ENCODE measurements around the gene MEN1.

Gene MEN1

GRCh38 chr11:64845129-64845775 lies 34.9 kb upstream of the MEN1 start:
- no peak for DNase-seq

DNA sequence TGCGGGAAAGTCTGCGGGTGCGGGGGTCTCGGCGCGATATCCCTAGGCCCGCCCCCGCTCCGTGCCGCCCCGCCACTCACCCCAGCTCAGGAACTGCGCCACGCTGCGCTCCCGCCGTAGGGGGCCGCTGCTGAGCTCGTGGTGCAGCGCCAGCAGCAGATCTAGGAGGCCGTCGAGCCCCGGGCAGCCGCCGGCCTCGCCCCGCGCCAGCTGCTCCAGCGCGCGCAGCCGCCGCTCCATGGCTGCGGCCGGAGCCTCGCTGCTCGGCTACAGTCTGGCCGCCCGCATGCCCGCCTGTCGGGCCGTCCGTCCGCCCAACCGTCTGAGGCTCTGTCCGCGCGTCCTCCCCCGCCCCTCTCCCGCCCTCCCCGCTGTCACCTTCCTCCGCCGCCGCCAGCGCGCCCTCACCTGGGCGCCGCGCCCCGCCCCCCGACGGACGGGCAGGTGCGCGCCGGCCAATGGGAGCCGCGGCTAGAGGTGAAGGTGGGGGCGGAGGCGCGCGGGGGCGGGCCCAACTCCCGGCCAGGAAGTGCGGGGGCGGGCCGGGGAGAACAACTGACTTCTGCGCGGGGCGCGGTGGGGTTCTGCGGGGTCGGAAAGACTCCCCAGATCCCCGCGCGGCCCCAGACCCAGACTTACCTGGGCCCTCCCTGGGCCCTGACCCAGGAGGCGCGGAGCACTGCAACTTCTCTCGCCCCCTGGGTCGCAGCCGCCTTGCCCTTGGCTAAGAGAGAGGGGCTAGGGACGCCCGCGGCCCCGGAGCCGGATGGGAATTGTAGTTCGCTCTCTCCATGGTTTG lies 34.2 kb upstream of the MEN1 start, which contains the start of gene CDC42BPG:
Gene CDC42BPG, minus strand, starts transcription at position 324 of the 799 bp plus-strand sequence. Its CDS starts 84 bp downstream, at position 240.
- peak; percentile 55 to 79 (median 73) for DNase-seq

DNA sequence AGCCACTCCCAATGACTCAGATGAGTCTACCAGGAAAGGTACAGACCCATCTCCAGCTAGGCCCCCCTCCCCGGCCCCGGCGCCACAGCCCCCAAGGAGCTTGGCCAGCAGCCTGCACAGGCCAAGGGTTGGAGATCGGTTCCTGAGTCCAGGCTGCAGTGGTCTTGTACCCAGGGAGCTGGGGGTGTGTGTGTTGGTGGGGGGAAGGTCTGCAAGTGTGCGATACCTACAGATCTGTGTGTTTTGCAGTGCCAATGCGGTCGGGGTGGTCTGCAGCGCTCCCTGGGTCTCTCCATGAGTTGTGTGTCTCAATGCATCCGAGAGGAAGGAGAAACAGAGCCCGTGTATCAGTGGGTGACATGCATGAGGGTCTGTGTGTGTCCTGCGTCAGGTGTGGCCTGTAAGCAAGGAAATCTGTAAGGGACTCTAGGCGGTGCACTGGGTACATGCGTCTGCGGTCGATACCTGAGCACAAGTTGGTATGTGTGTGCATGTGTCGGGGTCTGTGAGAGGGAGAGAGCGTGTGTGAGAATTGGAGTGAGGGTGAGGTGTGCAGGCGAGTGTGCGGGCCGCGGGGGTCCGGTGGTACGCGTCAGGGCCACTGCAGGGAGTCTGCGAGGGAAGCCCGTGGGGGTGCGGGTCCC lies 33.5 kb upstream of the MEN1 start:
- DNase-seq = no peak

- DNase-seq = no peak
Measured at GRCh38 chr11:64842851-64843685, 32.7 kb upstream of the MEN1 start.

- DNase-seq = no peak
Measured at GRCh38 chr11:64842366-64842759, 32.0 kb upstream of the MEN1 start.

GRCh38 chr11:64841592-64842365 lies 31.4 kb upstream of the MEN1 start:
- DNase-seq = no peak

DNA sequence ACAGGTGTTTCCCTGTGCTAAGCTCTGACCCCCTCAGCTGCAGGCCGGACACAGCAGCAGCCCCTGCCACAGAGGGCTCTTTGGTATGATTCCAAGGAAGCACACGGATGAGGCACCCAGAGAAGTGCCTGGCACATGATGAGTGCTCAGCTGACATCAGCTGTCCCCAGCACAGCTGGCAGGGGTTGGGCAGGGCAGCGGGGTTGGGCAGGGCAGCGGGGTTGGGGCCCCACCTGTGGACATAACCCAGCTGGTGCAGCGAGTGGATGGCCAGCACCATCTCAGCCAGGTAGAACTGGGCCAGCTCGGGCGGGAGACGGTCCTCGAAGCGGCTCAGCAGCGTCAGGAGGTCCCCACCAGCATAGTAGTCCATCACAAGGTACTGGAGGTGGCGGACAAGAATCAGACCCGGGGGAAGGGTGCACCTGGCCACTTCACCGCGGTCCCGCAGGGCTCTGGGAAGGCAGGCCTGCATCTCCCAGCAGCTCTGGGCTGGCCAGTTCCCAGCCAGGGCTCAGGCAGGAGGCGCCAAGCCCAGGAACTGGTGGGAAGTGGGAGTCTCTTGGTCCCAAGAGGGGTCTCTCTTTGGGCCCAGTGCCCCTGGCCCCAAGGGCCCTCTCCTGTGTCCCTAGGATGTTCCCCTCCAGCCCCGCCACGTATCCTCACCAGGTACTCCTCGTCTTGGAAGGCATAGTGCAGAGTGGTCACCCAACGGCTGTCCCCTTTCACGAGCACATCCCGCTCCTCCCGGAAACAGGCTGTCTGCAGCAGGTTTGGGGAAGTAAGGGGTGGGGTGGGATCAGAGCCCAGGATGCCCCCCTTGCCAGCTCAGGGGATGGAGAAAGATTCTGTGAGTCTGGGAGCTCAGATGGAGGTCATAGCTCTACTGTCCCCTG lies 29.8 kb upstream of the MEN1 start:
- no peak for DNase-seq

- no peak for DNase-seq
Measured at GRCh38 chr11:64839335-64839734, 29.0 kb upstream of the MEN1 start.

DNA sequence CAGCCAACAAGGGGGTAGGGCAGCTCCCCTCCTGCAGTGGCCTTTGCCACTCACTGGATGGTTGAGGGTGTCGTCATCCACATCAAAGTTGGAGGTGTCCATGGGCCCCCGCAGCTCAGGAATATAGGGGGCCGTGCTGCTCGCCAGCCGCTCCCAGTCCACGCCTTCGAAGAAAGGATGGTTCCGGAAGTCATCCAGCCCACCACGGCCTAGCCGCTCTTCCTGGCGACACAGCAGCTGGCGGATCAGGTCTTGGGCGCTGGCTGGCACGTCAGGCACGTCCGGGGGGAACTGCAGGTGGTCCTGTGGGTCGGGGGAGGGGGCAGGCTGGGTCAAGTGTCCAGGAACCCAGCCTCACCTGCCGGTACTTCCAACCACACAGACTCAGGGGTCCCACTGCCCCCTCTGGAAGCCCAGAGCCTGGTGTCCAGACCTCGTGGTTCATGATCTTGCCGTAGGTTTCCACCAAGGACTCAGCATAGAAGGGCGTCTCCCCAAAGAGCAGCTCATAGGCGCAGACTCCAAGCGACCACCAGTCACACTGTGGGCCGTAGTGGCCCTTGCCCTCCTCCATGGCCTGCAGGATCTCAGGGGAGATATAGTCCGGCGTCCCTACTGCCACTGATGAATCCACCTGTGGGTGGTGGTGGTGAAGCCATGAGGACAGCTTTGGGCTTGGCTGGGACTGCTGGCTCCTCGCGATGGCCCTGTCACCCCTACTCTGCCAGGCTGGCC lies 28.4 kb upstream of the MEN1 start:
- DNase-seq = no peak

- no peak for DNase-seq
Measured at GRCh38 chr11:64837887-64838351, 27.6 kb upstream of the MEN1 start.

DNA sequence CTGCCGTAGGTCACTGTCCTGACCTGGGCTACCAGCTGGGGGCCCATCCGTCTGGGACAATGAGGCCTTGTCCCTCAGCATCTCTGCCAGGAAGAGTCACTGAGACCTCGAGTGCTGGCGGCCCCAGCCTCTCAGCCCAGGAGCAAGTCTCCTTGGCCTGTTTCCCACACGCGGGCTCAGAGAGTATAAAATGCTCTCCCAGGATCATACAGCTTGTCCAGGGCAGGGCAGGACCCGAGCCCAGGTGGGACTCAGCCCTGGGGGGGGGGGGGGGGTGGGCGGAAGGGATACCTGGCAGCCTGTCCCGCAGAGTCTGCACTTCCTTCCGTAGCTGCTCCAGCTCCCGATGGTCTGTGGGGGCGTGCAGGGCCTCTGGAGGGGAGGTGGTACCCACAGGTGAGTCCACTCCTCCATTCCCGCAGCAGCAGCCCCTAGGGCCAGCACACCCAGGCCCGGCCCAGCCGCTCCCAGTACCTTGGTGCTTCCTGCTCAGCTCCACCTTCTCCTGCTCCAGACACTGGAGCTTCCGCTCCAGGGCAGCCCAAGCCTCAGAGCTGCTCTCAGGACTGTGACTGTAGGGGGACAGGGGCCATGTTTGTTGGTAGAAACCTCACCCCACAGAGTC lies 26.2 kb upstream of the MEN1 start:
- no peak for DNase-seq

DNA sequence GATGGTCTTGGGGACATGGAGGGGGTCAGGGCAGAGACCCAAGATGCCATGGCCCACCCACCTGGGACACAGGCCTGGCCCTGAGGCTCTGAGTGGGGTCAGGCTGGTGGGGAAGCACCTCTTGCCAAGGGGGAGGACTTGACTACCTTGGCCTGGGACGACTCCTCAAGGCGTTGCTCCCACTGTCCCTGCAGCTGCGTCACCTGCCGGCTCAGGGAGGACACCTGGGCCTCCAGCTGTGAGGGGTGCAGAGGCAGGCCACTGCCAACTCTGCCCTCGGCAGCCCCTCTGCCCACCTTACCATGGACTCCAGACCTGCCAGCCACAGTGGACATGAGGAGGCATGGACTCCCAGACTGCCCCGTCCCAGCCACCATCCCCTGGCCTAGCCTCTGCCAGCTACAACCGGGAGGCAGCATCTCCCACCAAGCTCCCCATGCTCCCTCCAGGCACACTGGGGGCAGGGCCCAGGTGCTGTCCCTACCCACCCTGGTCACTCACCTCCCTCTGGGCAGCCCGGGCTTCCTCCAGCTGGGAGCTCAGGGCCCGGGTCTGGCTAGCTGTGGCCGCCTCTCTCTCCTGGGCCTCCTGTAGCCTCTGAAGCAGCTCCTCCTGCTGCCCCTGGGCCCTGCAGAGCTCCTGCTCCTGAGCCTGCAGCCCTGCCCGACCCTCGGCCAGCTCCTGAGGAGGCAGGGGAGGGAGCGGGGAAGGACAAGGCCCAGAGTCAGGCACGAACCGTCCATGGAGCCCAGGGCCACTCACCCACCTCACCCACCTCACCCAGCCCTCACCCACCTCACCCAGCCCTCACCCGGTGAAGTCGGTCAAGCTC lies 25.5 kb upstream of the MEN1 start:
- DNase-seq = no peak

DNA sequence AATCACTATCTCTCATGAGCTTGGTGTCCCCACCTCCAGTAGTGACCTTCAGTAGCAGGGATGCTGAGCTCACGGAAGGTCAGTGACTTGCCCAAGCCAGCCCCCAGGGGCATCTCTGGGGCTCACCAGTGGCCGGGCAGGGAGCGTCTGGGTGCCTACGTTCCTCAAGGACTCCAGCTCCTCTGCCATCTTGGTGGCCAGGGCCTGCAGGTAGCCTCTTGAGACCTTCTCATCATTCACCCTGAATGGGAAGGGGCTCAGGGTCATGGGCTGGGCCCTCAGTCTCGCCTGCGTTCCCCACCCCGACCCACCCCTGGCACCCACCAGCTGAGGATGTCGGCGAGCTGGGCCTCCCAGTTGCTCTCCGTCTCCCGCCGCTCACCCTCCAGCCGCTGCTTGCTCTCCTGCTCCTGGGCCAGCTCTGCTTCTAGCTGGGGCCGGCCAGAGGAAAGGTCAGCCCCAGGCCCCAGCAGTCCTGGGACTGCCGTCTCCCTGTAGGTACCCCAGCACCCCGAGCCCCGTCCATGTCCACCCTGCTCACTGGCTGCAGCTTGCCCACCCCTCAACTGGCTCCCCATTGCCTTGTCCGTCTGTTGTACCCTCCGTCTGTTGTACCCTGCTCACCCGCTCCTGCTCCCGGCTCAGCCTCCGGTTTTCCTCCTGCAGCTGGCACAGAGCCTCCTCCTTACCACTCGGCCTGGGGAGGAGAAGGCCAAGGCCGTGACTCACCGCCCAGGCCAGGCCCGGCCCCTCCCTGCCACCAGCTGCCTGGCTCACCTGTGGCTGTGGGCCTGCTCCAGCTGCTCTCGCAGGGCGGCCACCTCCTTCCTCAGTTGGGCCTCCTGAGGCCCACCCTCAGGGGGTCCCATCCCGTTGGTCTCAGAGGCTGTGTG lies 24.6 kb upstream of the MEN1 start:
- no peak for DNase-seq

DNA sequence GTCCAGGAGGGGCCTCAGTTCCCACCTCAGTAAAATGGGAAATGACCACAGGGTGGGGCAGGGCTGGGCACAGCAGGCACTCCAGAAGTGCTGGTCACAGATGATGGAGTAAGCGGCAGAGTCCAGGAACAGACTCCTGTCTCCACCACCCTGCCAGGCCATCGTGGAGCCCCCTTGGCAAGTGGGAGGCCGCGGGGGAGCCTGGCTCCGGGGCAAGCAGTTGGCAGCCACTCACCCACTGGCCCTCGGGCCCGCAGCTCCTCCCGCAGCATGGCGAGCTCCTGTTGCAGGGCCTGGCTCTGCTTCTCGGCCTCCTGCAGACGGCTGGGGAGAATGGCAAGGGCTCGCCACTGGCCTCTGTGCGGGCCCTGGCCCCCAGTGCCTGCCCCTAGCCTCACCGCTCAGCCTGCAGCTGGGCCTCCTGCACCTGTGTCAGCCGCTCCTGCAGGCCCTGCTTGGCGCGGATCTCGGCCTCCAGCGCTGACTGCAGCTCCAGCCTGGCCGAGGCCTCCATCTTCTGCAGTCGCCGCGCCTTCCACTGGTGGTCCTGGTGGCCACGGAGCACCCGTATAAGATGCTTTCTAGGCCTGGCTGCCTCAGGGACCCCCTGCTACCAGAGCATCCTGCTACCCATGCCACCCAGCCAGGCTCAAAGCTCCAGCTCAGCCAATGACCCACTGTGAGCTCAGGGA lies 23.8 kb upstream of the MEN1 start:
- DNase-seq = no peak

DNA sequence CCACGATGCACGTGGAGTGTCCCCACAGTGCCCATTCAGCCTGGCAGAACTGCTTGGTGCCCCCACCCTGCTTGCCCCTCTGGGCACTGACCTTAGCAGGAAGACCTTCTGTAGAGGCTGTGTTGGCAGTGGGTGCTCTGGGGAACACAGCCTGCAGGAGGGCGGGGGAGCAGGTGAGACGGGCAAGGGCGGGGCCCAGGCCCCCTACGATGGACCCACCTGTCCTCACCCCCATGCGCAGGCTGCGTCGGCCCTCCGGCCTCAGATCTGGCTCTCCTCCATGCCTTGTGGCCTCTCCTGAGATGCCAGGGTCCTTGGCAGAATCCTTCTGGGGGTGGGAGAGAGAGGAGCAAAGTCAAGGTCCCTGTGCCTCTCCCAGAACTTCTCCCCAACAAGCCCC lies 23.2 kb upstream of the MEN1 start:
- DNase-seq = no peak

GRCh38 chr11:64833198-64833502 lies 22.8 kb upstream of the MEN1 start:
- no peak for DNase-seq

DNA sequence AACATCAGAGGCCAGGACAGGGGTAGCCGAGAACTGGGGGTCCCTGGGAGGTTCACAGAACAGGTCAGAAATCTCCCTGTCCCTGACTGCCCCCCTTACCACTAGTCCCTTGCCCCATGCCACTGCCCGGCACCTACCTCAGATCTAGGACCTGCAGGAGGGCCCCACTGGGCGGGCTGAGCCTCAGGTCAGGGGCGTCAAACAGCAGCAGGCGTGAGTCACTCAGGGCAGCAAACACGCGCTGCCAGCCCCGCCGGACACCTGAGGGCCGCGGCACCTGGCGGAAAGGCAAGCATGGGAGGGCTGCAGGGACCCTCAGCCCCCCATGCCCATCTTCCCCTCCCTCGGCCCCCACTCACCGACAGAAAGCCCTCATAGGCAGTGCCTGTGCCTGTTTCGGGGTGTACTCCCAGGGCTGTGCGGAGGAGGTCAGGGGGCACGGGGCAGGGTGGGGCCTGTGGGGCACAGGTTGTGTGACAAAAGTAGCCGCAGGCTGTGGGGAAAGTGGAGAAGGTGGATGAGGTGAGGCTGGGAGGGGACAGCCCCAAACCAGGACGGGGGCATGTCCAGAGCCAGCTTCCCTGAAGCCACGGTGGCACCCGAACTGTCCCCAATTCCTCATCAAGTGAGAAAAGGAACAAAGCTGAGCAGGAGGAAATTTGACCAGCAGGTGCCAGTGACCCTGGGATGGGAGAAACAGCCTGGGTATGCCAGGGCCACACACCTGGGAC lies 22.3 kb upstream of the MEN1 start:
- no peak for DNase-seq

Measured in stimulated activated naive CD4-positive, alpha-beta T cell (primary cell).